H9 (cell line): Measurements from ENCODE around the gene ITGA1. TPM values are rescaled to one million over a fixed set of nuclear protein-coding genes. Genes with fewer than 3 reads are reported as not detected.

Experiments used
- DNase-seq: peaks from one replicate; pipeline ENCODE4 v3.0.0-alpha.2; 2017
- H2AFZ ChIP-seq: one replicate; pipeline ENCODE4 v1.6.1; 2013; ENCODE audit warnings: mild to moderate bottlenecking, low read length, control low read depth, moderate library complexity
- H2AK5ac ChIP-seq: 2 replicates; pipeline ENCODE4 v1.6.1; 2013; ENCODE audit warnings: low read length, control low read depth, mixed read lengths; ENCODE audit not compliant: insufficient read length
- H2BK120ac ChIP-seq: one replicate; pipeline ENCODE4 v1.6.1; 2013; ENCODE audit warnings: low read depth, mild to moderate bottlenecking, low read length, control low read depth, inconsistent platforms; ENCODE audit not compliant: poor library complexity, severe bottlenecking
- H2BK12ac ChIP-seq: 2 replicates; pipeline ENCODE4 v1.6.1; 2013; ENCODE audit warnings: low read length, control low read depth, mixed read lengths, low read depth; ENCODE audit not compliant: insufficient read length
- H2BK15ac ChIP-seq: 2 replicates; pipeline ENCODE4 v1.6.1; 2013; ENCODE audit warnings: low read depth, low read length, control low read depth
- H2BK20ac ChIP-seq: one replicate; pipeline ENCODE4 v1.6.1; 2013; ENCODE audit warnings: low read depth, mild to moderate bottlenecking, low read length, control low read depth, inconsistent platforms; ENCODE audit not compliant: poor library complexity, severe bottlenecking
- H2BK5ac ChIP-seq: 2 replicates; pipeline ENCODE4 v1.6.1; 2013; ENCODE audit warnings: low read length, control low read depth, mixed read lengths; ENCODE audit not compliant: insufficient read length
- H3K14ac ChIP-seq: 2 replicates; pipeline ENCODE4 v1.6.1; 2013; ENCODE audit warnings: low read length, control low read depth; ENCODE audit not compliant: insufficient read depth
- H3K18ac ChIP-seq: 2 replicates; pipeline ENCODE4 v1.6.1; 2013; ENCODE audit warnings: low read depth, mild to moderate bottlenecking, mixed read lengths, low read length, control low read depth; ENCODE audit not compliant: insufficient read length
- H3K23ac ChIP-seq: 2 replicates; pipeline ENCODE4 v1.6.1; 2013; ENCODE audit warnings: low read length, control low read depth, mixed read lengths, low read depth; ENCODE audit not compliant: insufficient read length
- H3K23me2 ChIP-seq: 2 replicates; pipeline ENCODE4 v1.6.1; 2013; ENCODE audit warnings: low read depth, mild to moderate bottlenecking, mixed read lengths, low read length, control low read depth; ENCODE audit not compliant: insufficient read length, poor library complexity, severe bottlenecking
- H3K27ac ChIP-seq: 2 replicates; pipeline ENCODE4 v1.5.1; 2013; ENCODE audit warnings: low read length, control low read depth, mixed read lengths, low read depth; ENCODE audit not compliant: insufficient read length
- H3K27me3 ChIP-seq: 2 replicates; pipeline ENCODE4 v1.6.1; 2013; ENCODE audit warnings: low read length, control low read depth, inconsistent platforms; ENCODE audit not compliant: insufficient read depth
- H3K4ac ChIP-seq: 2 replicates; pipeline ENCODE4 v1.6.1; 2013; ENCODE audit warnings: low read depth, mild to moderate bottlenecking, control low read depth, inconsistent platforms, low read length, moderate library complexity
- H3K4me1 ChIP-seq: 2 replicates; pipeline ENCODE4 v1.6.1; 2013; ENCODE audit warnings: low read length, control low read depth, inconsistent platforms; ENCODE audit not compliant: insufficient read depth
- H3K4me2 ChIP-seq: 2 replicates; pipeline ENCODE4 v1.6.1; 2013; ENCODE audit warnings: low read length, control low read depth, mixed read lengths; ENCODE audit not compliant: insufficient read length, insufficient read depth
- H3K56ac ChIP-seq: 2 replicates; pipeline ENCODE4 v1.6.1; 2013; ENCODE audit warnings: low read depth, mild to moderate bottlenecking, mixed read lengths, low read length, control low read depth; ENCODE audit not compliant: insufficient read length
- H3K79me1 ChIP-seq: 2 replicates; pipeline ENCODE4 v1.6.1; 2013; ENCODE audit warnings: low read depth, mild to moderate bottlenecking, moderate library complexity, low read length, control low read depth, inconsistent platforms; ENCODE audit not compliant: insufficient read depth, poor library complexity, severe bottlenecking
- H3K79me2 ChIP-seq: 2 replicates; pipeline ENCODE4 v1.6.1; 2013; ENCODE audit warnings: low read length, control low read depth, inconsistent platforms; ENCODE audit not compliant: insufficient read depth
- H3K9ac ChIP-seq: 2 replicates; pipeline ENCODE4 v1.6.1; 2013; ENCODE audit warnings: low read length, control low read depth, mixed read lengths; ENCODE audit not compliant: insufficient read length; ENCODE audit errors: extremely low read depth
- H3K9me3 ChIP-seq: one replicate; pipeline ENCODE4 v1.6.1; 2013; ENCODE audit warnings: low read depth, low read length, inconsistent platforms; ENCODE audit not compliant: control insufficient read depth
- H3T11ph ChIP-seq: one replicate; pipeline ENCODE4 v1.6.1; 2013; ENCODE audit warnings: mild to moderate bottlenecking, low read length, control low read depth, inconsistent platforms
- H4K20me1 ChIP-seq: one replicate; pipeline ENCODE4 v1.6.1; 2013; ENCODE audit not compliant: control insufficient read depth, insufficient read length, insufficient read depth
- H4K5ac ChIP-seq: 2 replicates; pipeline ENCODE4 v1.6.1; 2013; ENCODE audit warnings: low read depth, mild to moderate bottlenecking, mixed read lengths, low read length, control low read depth; ENCODE audit not compliant: insufficient read length
- H4K8ac ChIP-seq: replicated peaks from 2 replicates; pipeline ENCODE4 v1.6.1; 2013; ENCODE audit warnings: low read length, control low read depth, mixed read lengths, low read depth; ENCODE audit not compliant: insufficient read length
- H4K91ac ChIP-seq: 2 replicates; pipeline ENCODE4 v1.6.1; 2013; ENCODE audit warnings: low read depth, mild to moderate bottlenecking, moderate library complexity, mixed read lengths, low read length, control low read depth; ENCODE audit not compliant: insufficient read length
- H3K27ac Mint-ChIP-seq, 3 experiments: 2 replicates in 2 of 3; 3 replicates in 1 of 3; pipeline ENCODE4 v1.8.0; 2020 to 2021; ENCODE audit warnings: mixed read lengths in 3 of 3, mild to moderate bottlenecking in 1 of 3, moderate library complexity in 1 of 3
- H3K27me3 Mint-ChIP-seq: 2 replicates; pipeline ENCODE4 v1.8.0; 2021; ENCODE audit warnings: low read depth, mild to moderate bottlenecking, moderate library complexity, mixed read lengths
- H3K36me3 Mint-ChIP-seq, 3 experiments: 2 replicates in 2 of 3; 3 replicates in 1 of 3; pipeline ENCODE4 v1.8.0; 2020 to 2021; ENCODE audit warnings: low read depth in 3 of 3, mixed read lengths in 3 of 3; ENCODE audit not compliant: insufficient read depth in 1 of 3
- H3K4me1 Mint-ChIP-seq, 2 experiments: 2 replicates each; pipeline ENCODE4 v1.8.0; 2020; ENCODE audit warnings: mixed read lengths in 2 of 2
- H3K4me3 Mint-ChIP-seq, 2 experiments: 2 replicates in 1 of 2; 3 replicates in 1 of 2; pipeline ENCODE4 v1.8.0; 2020 to 2021; ENCODE audit warnings: mild to moderate bottlenecking in 2 of 2, mixed read lengths in 2 of 2, moderate library complexity in 1 of 2
- H3K9me3 Mint-ChIP-seq, 2 experiments: 2 replicates in 1 of 2; 3 replicates in 1 of 2; pipeline ENCODE4 v1.8.0; 2020; ENCODE audit warnings: mild to moderate bottlenecking in 2 of 2, mixed read lengths in 2 of 2, moderate library complexity in 1 of 2
- total RNA-seq: library from RNA; stranded (reverse); gene quantifications from 2 replicates; pipeline ENCODE4 v1.2.1, GENCODE V29; 2021
- TF ChIP-seq, protein P1 (sequence below): fragments of 200-600 bp; sonication (generic); conservative IDR thresholded peaks from 3 replicates; pipeline ENCODE4 v1.8.0; 2021; ENCODE audit warnings: antibody characterized with exemption, mild to moderate bottlenecking

ITGA1 gene
- total RNA-seq, 1 experiment from 2014 or later: 3.9 TPM

GRCh38 chr5:52807723-52808122 is 20.0 kb downstream of the ITGA1 start:
- Histone ChIP-seq H4K20me1 (no peaks in the 10 kb centered on the region), H2BK120ac (no peak overlapping the region), H3K4ac (no peak overlapping the region), H3K18ac (no peak overlapping the region), H3K27ac (no peak overlapping the region), H3K79me1 (no peaks in the 10 kb centered on the region), H3K27me3 (no peaks in the 10 kb centered on the region), H3K23ac (no peak overlapping the region), H3K9me3 (no peaks in the 10 kb centered on the region), H3K79me2 (peaks cover 5% of the 10 kb centered on the region; the same call in 1 of the 2 replicates), H3K4me2 (no peak overlapping the region), H2AK5ac (no peak overlapping the region), H3K9ac (no peak overlapping the region), H3K14ac (no peak overlapping the region), H2BK12ac (no peak overlapping the region), H3K56ac (no peak overlapping the region), H3T11ph (no peak overlapping the region), H3K23me2 (no peaks in the 10 kb centered on the region), H4K8ac (no peak overlapping the region), H2BK15ac (no peak overlapping the region), H4K91ac (no peak overlapping the region), H2BK5ac (no peak overlapping the region), H3K4me1 (no peaks in the 10 kb centered on the region), H2BK20ac (no peak overlapping the region), H4K5ac (no peak overlapping the region), H2AFZ (no peak overlapping the region)
- no peak overlapping the region for H3K27ac Mint-ChIP-seq
- H3K36me3 Mint-ChIP-seq: no peaks in the 10 kb centered on the region; a peak in 2 of 7 replicates
- TF ChIP-seq, protein P1, sequence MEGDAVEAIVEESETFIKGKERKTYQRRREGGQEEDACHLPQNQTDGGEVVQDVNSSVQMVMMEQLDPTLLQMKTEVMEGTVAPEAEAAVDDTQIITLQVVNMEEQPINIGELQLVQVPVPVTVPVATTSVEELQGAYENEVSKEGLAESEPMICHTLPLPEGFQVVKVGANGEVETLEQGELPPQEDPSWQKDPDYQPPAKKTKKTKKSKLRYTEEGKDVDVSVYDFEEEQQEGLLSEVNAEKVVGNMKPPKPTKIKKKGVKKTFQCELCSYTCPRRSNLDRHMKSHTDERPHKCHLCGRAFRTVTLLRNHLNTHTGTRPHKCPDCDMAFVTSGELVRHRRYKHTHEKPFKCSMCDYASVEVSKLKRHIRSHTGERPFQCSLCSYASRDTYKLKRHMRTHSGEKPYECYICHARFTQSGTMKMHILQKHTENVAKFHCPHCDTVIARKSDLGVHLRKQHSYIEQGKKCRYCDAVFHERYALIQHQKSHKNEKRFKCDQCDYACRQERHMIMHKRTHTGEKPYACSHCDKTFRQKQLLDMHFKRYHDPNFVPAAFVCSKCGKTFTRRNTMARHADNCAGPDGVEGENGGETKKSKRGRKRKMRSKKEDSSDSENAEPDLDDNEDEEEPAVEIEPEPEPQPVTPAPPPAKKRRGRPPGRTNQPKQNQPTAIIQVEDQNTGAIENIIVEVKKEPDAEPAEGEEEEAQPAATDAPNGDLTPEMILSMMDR: no peak
- no peak for DNase-seq
- no peaks in the 10 kb centered on the region for H3K9me3 Mint-ChIP-seq
- H3K4me3 Mint-ChIP-seq: no peak overlapping the region
- peaks cover 15% of the 10 kb centered on the region in 2 experiments for H3K4me1 Mint-ChIP-seq
- H3K27me3 Mint-ChIP-seq: no peaks in the 10 kb centered on the region
